Peyer's patch (tissue), 4 donors: ENCODE measurements around the gene PPP1R36.

ENCODE experiments used
- CTCF ChIP-seq, 6 experiments: fragments of 450-650 bp in 4 of 6; fragments of 200-600 bp in 2 of 6; sonication (generic) in 1 of 6; IDR thresholded peaks; one replicate each; pipeline ENCODE4 v1.5.1; 2017 to 2019; ENCODE audit warnings: antibody characterized with exemption in 6 of 6, mild to moderate bottlenecking in 3 of 6, moderate library complexity in 1 of 6
- POLR2A ChIP-seq, 2 donors: fragments of 450-650 bp; IDR thresholded peaks; one replicate each; pipeline ENCODE4 v1.5.1; 2017; ENCODE audit warnings: antibody characterized with exemption in 2 of 2, mild to moderate bottlenecking in 2 of 2, moderate library complexity in 2 of 2

- TF ChIP-seq POLR2A (IDR thresholded peaks at IDR 0.05) (no peak), CTCF (IDR thresholded peaks at IDR 0.05) (no peak)
Observed at GRCh38 chr14:64506721-64507120, 43.0 kb upstream of the PPP1R36 start.
